GM12872 (cell line): ENCODE data around the gene TMEM178B.

Experiments used
- CTCF ChIP-seq: IDR thresholded peaks from 3 replicates; pipeline ENCODE4 v1.5.1; 2011; ENCODE audit warnings: low read depth, mild to moderate bottlenecking, low read length, moderate library complexity; ENCODE audit not compliant: insufficient read depth

TMEM178B gene

GRCh38 chr7:141354251-141354650 is 280.4 kb downstream of the TMEM178B start:
- no peak for TF ChIP-seq CTCF

GRCh38 chr7:141355032-141355431 is 281.2 kb downstream of the TMEM178B start:
- no peak for TF ChIP-seq CTCF

GRCh38 chr7:141356161-141356560 is 282.3 kb downstream of the TMEM178B start:
- no peak for TF ChIP-seq CTCF

GRCh38 chr7:141358386-141358785 is 284.5 kb downstream of the TMEM178B start:
- TF ChIP-seq CTCF, result no peak

GRCh38 chr7:141359262-141359661 is 285.4 kb downstream of the TMEM178B start:
- no peak for TF ChIP-seq CTCF

GRCh38 chr7:141359740-141360415 is 286.0 kb downstream of the TMEM178B start:
- no peak for TF ChIP-seq CTCF

- no peak for TF ChIP-seq CTCF
These were observed 286.5 kb downstream of the TMEM178B start for GRCh38 chr7:141360416-141360760.
